Left renal pelvis (tissue), 4 donors: ENCODE data around the gene PRPH. TPM values are rescaled to one million over a fixed set of nuclear protein-coding genes. Genes with fewer than 3 reads are reported as not detected.

ENCODE experiments used
- DNase-seq, 4 donors: peaks; one replicate each; pipeline ENCODE4 v3.0.0-alpha.2; 2013; ENCODE audit warnings: low read depth in 4 of 4, low spot score in 3 of 4
- polyA plus RNA-seq, 4 donors: library from polyadenylated mRNA; unstranded; fragments of 120-200 nt; gene quantifications; one replicate each; pipeline ENCODE4 v1.2.1, GENCODE V29; 2013; ENCODE audit not compliant: insufficient read length in 4 of 4

Gene PRPH
- polyA plus RNA-seq, 4 donors, result 0.29 to 5.8 (median 3.0) TPM

DNA sequence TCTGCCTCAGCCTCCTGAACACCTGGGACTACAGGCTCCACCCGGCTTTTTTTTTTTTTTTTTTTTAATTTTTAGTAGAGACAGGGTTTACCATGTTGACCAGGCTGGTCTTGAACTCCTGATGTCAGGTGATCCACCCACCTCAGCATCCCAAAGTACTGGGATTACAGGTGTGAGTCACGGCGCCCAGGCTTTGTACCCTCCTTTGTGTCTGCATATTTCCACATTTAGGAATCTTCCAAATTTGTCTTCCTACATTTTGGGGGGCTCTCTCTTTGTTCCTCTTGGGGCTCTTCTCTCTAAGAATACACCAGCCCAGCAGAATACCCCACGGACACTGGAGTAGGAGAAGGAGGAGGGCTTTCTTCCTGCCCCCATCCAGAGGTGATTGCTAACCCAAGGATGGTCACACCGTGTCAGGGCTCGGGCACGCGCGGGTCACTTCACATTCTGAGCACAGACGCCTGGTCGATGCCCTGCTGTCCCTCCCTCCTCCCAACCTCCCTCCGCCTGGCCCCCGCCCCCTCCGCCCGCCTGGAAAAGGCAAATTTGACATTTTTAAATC is 49.6 kb downstream of the PRPH start:
- DNase-seq, result no peak

DNA sequence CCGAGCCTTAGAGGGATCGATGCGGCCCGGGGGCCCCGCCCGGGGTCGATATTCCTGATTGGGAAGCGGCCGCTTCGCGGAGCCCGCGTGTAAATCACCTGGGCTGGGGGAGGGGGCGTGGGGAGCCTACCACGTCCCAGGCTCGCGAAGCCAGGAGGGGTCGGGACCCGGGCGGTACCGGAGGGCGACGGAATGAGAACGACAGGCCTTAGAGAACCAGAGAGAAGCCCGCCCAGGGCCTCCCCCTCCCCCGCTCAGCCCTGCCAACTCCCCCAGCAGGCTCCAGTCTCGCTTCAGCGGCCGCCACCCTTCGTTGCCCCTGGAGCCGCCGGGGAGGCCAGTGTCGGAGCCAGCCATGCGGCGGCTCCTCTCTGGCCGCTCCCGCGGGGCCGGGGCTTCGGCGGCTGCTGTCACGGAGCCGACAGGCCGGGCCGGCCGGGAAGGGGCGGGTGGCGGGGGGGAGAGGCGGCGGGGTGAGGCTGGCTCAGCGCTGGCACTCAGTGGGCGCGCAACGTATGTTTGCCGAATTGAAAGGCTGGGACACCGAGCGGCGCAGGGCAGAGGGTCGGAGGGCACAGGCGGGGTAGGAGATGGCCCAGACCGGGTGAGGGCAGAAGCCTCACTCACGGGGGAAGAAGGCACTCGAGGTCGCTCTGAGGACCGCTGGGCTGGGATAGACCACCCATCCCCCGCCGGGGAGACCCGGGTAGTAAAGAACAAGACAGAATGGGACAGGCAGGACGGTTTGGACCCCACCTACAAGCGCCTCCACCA is 50.3 kb downstream of the PRPH start:
- DNase-seq, result peak in 2 of 4 donors; percentile 51 to 78

DNA sequence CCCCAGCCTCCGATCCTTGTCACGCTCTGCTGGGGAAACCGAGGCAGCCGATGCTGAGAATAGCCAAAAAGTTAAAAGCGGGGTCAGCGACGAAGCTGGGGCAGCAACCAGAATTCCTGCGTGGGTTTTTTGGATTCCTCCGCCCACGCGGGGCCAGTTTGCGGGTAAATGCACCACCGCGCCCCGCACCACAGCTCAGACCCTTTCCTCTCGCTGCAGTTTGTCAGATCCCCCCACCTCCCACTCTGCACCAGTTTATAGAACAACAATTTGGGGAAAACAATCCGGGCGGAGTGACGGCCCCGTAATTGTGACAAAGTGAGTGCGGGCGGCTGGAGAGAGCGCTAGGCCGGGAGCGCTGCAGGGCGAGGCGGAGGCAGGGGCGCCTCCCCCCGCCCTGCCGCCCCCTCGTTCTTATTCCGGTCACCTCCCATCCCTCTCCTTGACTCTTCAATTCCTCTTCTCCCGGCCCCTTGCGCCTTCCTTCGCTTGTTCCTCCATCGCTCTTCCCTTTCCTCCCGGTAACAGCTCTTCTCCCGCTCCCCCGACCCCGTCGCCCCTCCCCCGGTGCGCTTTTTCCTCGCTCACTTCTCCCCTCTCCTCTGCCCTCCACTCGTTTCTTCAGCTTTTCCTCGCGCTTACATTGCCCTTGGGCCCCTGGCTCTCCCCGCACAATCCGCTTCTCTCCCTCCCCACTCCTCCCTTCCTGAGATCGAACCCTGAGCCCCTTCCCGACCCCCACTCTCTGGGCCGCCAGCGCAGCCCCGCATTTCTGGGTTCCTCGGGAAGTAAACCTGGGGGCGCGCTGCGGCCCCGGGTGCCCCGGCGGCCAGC is 51.1 kb downstream of the PRPH start:
- no peak for DNase-seq

DNA sequence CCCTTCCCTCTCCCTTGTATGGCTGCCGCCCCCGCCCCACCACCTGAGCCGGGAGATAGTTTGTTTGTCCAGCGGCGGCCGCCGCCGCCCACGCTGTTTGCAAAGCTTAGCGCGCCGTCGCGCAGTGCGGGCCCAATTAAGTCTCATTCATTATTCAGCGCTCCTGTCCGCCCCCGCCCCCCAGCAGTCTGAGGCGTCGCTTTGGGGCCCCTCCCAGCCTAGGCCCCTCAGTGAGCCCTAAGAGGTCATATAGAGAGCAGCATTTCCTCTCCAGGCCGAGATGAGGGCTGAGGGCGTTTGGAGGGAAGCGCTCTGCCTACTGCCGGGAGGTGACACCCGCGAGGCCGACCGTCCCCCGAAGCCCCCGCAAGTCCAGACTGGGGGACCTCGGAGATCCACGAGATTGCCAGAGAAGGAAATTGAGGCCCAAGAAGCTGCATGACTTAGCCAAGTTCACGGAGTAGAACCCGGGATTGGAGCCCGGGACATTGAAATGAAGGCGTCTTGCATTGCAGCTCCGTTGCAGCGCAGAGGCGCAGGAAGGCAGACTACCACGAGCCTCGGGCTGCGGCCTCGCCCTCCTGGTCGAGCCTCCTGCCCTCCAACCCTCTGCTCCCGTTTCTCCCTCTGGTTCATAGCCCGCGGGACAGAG is 51.8 kb downstream of the PRPH start, which contains the start of gene DNAJC22:
Gene DNAJC22, plus strand, starts transcription at position 230 of the 652 bp plus-strand sequence. CDS start 1,985 bp downstream, outside the sequence.
- no peak for DNase-seq

DNA sequence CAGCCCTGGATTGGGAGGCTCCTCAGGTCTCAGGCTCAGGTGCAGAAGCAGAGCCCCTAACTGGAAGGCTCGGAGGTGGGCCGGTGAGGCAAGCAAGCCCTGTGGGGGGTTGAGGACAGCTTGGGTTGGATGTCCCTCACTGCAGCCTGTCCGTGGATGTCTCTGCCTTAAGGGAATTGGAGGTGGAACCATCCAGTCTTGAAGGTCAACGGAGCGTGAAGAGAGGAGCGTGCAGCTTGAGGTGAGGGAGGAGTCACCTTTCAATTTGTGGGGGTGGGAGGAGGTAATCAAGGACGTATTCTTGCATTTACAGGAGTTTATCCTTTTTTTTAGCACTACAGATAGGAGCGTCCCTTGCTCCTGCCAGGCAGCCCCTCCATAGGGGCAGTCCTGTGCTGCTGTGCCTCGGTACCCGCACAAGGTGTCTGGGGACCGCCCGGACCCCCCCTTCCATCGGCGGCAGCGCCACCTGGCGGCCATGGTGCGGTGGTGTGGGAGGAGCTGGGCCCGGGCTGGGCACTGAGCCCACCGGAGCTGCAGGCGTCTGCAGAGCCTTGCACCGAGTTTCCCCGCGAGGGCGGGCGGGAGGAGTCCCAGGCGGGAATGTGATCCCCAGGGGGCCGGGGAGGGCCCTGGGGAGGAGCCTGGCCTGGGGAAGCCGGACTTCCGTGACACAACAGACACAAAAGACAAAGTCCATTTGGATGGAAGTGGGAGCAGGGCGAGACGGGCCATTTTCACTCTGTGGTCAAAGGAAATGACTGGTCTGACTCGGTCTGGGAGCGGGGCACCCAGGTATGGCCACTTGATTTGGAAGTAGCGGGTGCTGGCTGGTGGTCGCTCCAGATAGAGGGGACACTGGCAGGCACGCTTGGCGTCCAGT is 52.6 kb downstream of the PRPH start:
- DNase-seq, result peak in 1 of 4 donors; percentile 56

Other genes with a start within 250 kb of the PRPH start
- gene KMT2D, start 234.4 kb upstream of the PRPH start, polyA plus RNA-seq, result 10 to 100 TPM; 33.9 to 60.7 (median 44.0) TPM
- gene RHEBL1, start 225.2 kb upstream of the PRPH start, polyA plus RNA-seq, result 1 to 10 TPM; 1.5 to 2.2 (median 2.1) TPM
- under 1 TPM; 0.23 to 0.60 (median 0.44) TPM for gene DHH, start 200.3 kb upstream of the PRPH start, polyA plus RNA-seq
- gene LMBR1L, start 184.3 kb upstream of the PRPH start, polyA plus RNA-seq, result 100 to 1,000 TPM in 1 of 4 donors, 10 to 100 TPM in 3; 59.8 to 100 (median 80.3) TPM
- 1,000 to 10,000 TPM; 1,017 to 1,115 (median 1,046) TPM for gene TUBA1B, start 163.8 kb upstream of the PRPH start, polyA plus RNA-seq
- 1,000 to 10,000 TPM in 1 of 4 donors, 100 to 1,000 TPM in 3; 388 to 1,062 (median 458) TPM for gene TUBA1A, start 106.1 kb upstream of the PRPH start, polyA plus RNA-seq
- gene TUBA1C, start 30.1 kb upstream of the PRPH start, polyA plus RNA-seq, result 100 to 1,000 TPM; 113 to 147 (median 127) TPM
- gene TROAP, start 28.1 kb downstream of the PRPH start, polyA plus RNA-seq, result 10 to 100 TPM; 16.4 to 37.7 (median 23.3) TPM
- gene C1QL4, start 42.0 kb downstream of the PRPH start, polyA plus RNA-seq, result 1 to 10 TPM; 1.1 to 2.0 (median 1.3) TPM
- gene DNAJC22, start 51.7 kb downstream of the PRPH start, polyA plus RNA-seq, result 10 to 100 TPM in 3 of 4 donors, 1 to 10 TPM in 1; 6.5 to 26.4 (median 17.8) TPM
- gene SPATS2, start 72.3 kb downstream of the PRPH start, polyA plus RNA-seq, result 10 to 100 TPM; 48.7 to 60.5 (median 50.7) TPM
- gene KCNH3, start 243.9 kb downstream of the PRPH start, polyA plus RNA-seq, result 1 to 10 TPM; 2.4 to 8.5 (median 4.6) TPM